GM12878 (cell line): ENCODE measurements around the gene DHRS1. TPM values are rescaled to one million over a fixed set of nuclear protein-coding genes. Genes with fewer than 3 reads are reported as not detected.

Experiments used
- ATAC-seq: fragments of 200-7000 bp; cut with Tn5 transposase; 3 replicates; pipeline ENCODE4 v1.9.1; 2020; ENCODE audit warnings: mild to moderate bottlenecking, moderate library complexity
- BruUV-seq: library from RNA; stranded (reverse); fragments of 400-500 nt; replicated peaks from 2 replicates; lab custom pipeline; 2021; lab: Mats Ljungman, UMichigan
- CTCF ChIA-PET: fragments of 300-600 bp; sonication (Branson Sonifier 250); formaldehyde crosslinking; extraction: SDS; loops from one replicate; lab custom pipeline; 2021; ENCODE audit warnings: inconsistent platforms; lab: Yijun Ruan, JAX
- POLR2A ChIA-PET: fragments of 350-600 bp; formaldehyde crosslinking; extraction: SDS; loops from one replicate; lab custom pipeline; 2021; ENCODE audit warnings: inconsistent platforms; lab: Charles Lee
- RAD21 ChIA-PET: fragments of 300-600 bp; sonication (Branson Sonifier 250); formaldehyde crosslinking; loops from one replicate; lab custom pipeline; 2023; ENCODE audit warnings: antibody characterized with exemption; ENCODE audit not compliant: unreplicated experiment; lab: Charles Lee
- SMC1A ChIA-PET: fragments of 300-600 bp; sonication (Branson Sonifier 250); formaldehyde crosslinking; loops from one replicate; lab custom pipeline; 2023; ENCODE audit not compliant: unreplicated experiment, uncharacterized antibody; lab: Charles Lee
- DNase-seq: peaks from one replicate; pipeline ENCODE4 v3.0.0-alpha.2; 2011; ENCODE audit warnings: low read depth, low spot score
- FAIRE-seq: peaks from 3 replicates; lab custom pipeline; 2011; peaks lifted over from hg19 to GRCh38; lab: Jason Lieb, UNC
- H2AFZ ChIP-seq: 2 replicates; pipeline ENCODE4 v1.6.0; 2011; ENCODE audit warnings: low read depth, low read length, control low read depth; ENCODE audit not compliant: control insufficient read depth
- H3K27ac ChIP-seq: 2 replicates; pipeline ENCODE4 v1.5.1; 2011; ENCODE audit warnings: control low read depth; ENCODE audit not compliant: control insufficient read depth, insufficient read depth
- H3K27me3 ChIP-seq, 2 experiments: replicated peaks in 1 of 2; 2 replicates each; pipeline versions ENCODE4 v1.6.0 to v1.6.1; 2011; ENCODE audit warnings: low read length in 1 of 2; ENCODE audit not compliant: control insufficient read depth in 2 of 2, insufficient read depth in 2 of 2
- H3K36me3 ChIP-seq, 2 experiments: 2 replicates each; pipeline ENCODE4 v1.5.1; 2011; ENCODE audit warnings: low read length in 1 of 2; ENCODE audit not compliant: control insufficient read depth in 2 of 2, insufficient read depth in 2 of 2
- H3K4me1 ChIP-seq: 2 replicates; pipeline ENCODE4 v1.6.1; 2011; ENCODE audit warnings: mild to moderate bottlenecking, low read length, moderate library complexity, mixed read lengths; ENCODE audit not compliant: control insufficient read depth, insufficient read depth
- H3K4me2 ChIP-seq: 2 replicates; pipeline ENCODE4 v1.6.0; 2011; ENCODE audit warnings: control low read depth; ENCODE audit not compliant: control insufficient read depth, insufficient read depth
- H3K4me3 ChIP-seq: fragments of 200-600 bp; sonication (generic); 2 replicates; pipeline ENCODE4 v1.5.1; 2016
- H3K79me2 ChIP-seq: 2 replicates; pipeline ENCODE4 v1.6.0; 2011; ENCODE audit warnings: low read length; ENCODE audit not compliant: control insufficient read depth, insufficient read depth
- H3K9ac ChIP-seq: 2 replicates; pipeline ENCODE4 v1.8.0; 2011; ENCODE audit warnings: low read length, control low read depth, mixed read lengths; ENCODE audit not compliant: control insufficient read depth, insufficient read depth
- H3K9me3 ChIP-seq: replicated peaks from 3 replicates; pipeline ENCODE4 v1.5.1; 2011; ENCODE audit warnings: mild to moderate bottlenecking, low read length; ENCODE audit not compliant: control insufficient read depth, insufficient read depth
- H4K20me1 ChIP-seq: 2 replicates; pipeline ENCODE4 v1.6.0; 2011; ENCODE audit not compliant: control insufficient read depth, insufficient read depth
- BCLAF1 ChIP-seq: fragments of 450-650 bp; IDR thresholded peaks from 2 replicates; pipeline ENCODE4 v1.6.1; 2017; ENCODE audit warnings: antibody characterized with exemption, mild to moderate bottlenecking, moderate library complexity
- E2F8 ChIP-seq: fragments of 450-650 bp; IDR thresholded peaks from 2 replicates; pipeline ENCODE4 v1.6.1; 2018; ENCODE audit warnings: mild to moderate bottlenecking, low read depth, moderate library complexity; ENCODE audit not compliant: partially characterized antibody
- MXI1 ChIP-seq: fragments of 150-350 bp; IDR thresholded peaks from 2 replicates; pipeline ENCODE4 v1.6.1; 2011; ENCODE audit warnings: low read depth, mild to moderate bottlenecking, inconsistent platforms, low read length, improper control_type of control experiment
- SMAD1 ChIP-seq: fragments of 450-650 bp; IDR thresholded peaks from 2 replicates; pipeline ENCODE4 v1.6.1; 2018; ENCODE audit warnings: mild to moderate bottlenecking, low read depth; ENCODE audit not compliant: partially characterized antibody
- TCF3 ChIP-seq: IDR thresholded peaks from 2 replicates; pipeline ENCODE4 v1.6.1; 2012; ENCODE audit warnings: low read depth, mild to moderate bottlenecking, low read length, borderline replicate concordance; ENCODE audit not compliant: insufficient read depth
- ZBTB11 ChIP-seq: fragments of 450-650 bp; formaldehyde crosslinking; IDR thresholded peaks from 2 replicates; pipeline ENCODE4 v1.5.0; 2022; ENCODE audit warnings: mild to moderate bottlenecking, missing genetic modification characterization
- WGBS: methylation state at CpG from one replicate; pipeline ENCODE4 v1.1.6; 2016; ENCODE audit warnings: low lambda C conversion rate; ENCODE audit not compliant: insufficient replicate concordance, insufficient coverage; ENCODE audit errors: missing lambda C conversion rate; 5-methylcytosine and 5-hydroxymethylcytosine counted together
- in situ Hi-C: fragments of 300-500 bp; cut with MboI; formaldehyde crosslinking; loops from 9 replicates; pipeline ENCODE4 v1.14.3; 2018; ENCODE audit warnings: mixed read lengths
- intact Hi-C: fragments of 100-400 bp; cut with micrococcal nuclease; formaldehyde crosslinking; loops from one replicate; pipeline ENCODE4 v1.14.2; 2022; ENCODE audit not compliant: unreplicated experiment
- polyA plus RNA-seq, 11 experiments: library from polyadenylated mRNA; depleted of rRNA in 4 of 11; unstranded in 6 of 11; stranded (reverse) in 5 of 11; fragments of >200 nt; fragmentation: Nextera tagmentation in 4 of 11; fragmentation: Illumina TruSeq in 1 of 11; extraction: Ambion mirVana in 4 of 11; extraction: Trizol in 1 of 11; gene quantifications; 1 replicate in 1 of 11; 2 replicates in 10 of 11; pipeline versions ENCODE4 v1.2.1 to v1.2.3, GENCODE V29; 2011 to 2016; ENCODE audit warnings: inconsistent platforms in 2 of 11, missing spikeins in 2 of 11, low read depth in 1 of 11
- total RNA-seq, 4 experiments: library from RNA; depleted of rRNA in 3 of 4; stranded (reverse); fragments of >200 nt in 3 of 4; fragmentation: Illumina TruSeq in 1 of 4; extraction: Trizol in 1 of 4; gene quantifications; 2 replicates each; pipeline versions ENCODE4 v1.2.1 to v1.2.3, GENCODE V29; 2013 to 2021

Gene DHRS1
- total and polyA plus RNA-seq, 10 of the 15 experiments (the other 5 are each of a cell fraction or from before 2014, with no cell fraction given), result 12.1 to 45.0 (median 25.7) TPM

GRCh38 chr14:24317141-24317928 is 17.8 kb upstream of the DHRS1 start:
- no peaks in the 10 kb centered on the region for H3K79me2 ChIP-seq
- ChIA-PET CTCF (interaction anchor here (0.7 to 1.9 kb wide), 6 partner anchors 9 to 125 kb away, joined by 3 to 8 read pairs (median 4); partner anchors contain the start of gene CIDEB), SMC1A (interaction anchor here (1.1 kb wide), 1 partner anchor 114 kb away, joined by 3 read pairs; no protein-coding TSS in a partner anchor), POLR2A (no interaction called here), RAD21 (no interaction called here)
- no peak overlapping the region for H3K27ac ChIP-seq
- no peak overlapping the region for H2AFZ ChIP-seq
- no peak overlapping the region for H3K4me3 ChIP-seq
- H3K4me2 ChIP-seq, result no peak overlapping the region
- intact Hi-C loops (no loop called here), in situ Hi-C loops (no loop called here)
- H3K9me3 ChIP-seq, result no peaks in the 10 kb centered on the region
- H3K9ac ChIP-seq, result no peak overlapping the region
- TF ChIP-seq E2F8 (no peak), BCLAF1 (no peak), MXI1 (no peak), SMAD1 (no peak), TCF3 (no peak), ZBTB11 (no peak)
- no TSS peak for BruUV-seq
- no peak for FAIRE-seq
- H4K20me1 ChIP-seq, result no peaks in the 10 kb centered on the region; the same call in 1 of the 2 replicates
- no peaks in the 10 kb centered on the region for H3K36me3 ChIP-seq
- peaks cover 15% of the 10 kb centered on the region for H3K4me1 ChIP-seq
- 74% methylated on average over 3 of the region's 3 CpGs for WGBS
- DNase-seq, result no peak
- H3K27me3 ChIP-seq, result no peaks in the 10 kb centered on the region
- no peak for ATAC-seq
